ENCODE results near the gene ALKBH3. TPM values are rescaled to one million over a fixed set of nuclear protein-coding genes. Genes with fewer than 3 reads are reported as not detected.

The ALKBH3 gene
- total RNA-seq, 1 donor from 2014 or later = 22.0 TPM

DNA sequence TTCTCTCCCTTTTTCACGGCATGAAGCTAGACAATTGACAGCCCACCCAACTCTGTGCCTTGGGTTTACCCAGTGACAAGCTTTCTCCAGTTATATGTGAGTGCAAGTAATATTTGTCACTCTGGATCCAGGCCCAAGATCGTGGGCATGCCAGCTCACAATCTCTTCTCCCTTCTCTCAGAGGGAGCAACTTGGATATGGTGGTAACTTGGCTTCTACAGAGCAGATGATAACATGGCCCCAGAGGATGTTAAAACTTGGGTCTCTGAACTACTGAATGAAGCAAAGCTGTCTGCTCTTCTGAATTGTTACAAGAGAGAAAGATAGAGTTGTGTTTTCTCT lies 82.6 kb downstream of the ALKBH3 start:
- Mint-ChIP-seq H3K27ac (no peak overlapping the region), H3K4me1 (ENCODE audit: low read depth) (no peaks in the 10 kb centered on the region), H3K36me3 (ENCODE audit: insufficient read depth) (peaks cover 1% of the 10 kb centered on the region), H3K27me3 (peaks cover 15% of the 10 kb centered on the region), H3K4me3 (ENCODE audit: low read depth) (no peak overlapping the region), H3K9me3 (ENCODE audit: low read depth) (peaks cover 12% of the 10 kb centered on the region)
- no peak for DNase-seq (ENCODE audit: low spot score, unreplicated experiment)
- TF ChIP-seq, protein P1, sequence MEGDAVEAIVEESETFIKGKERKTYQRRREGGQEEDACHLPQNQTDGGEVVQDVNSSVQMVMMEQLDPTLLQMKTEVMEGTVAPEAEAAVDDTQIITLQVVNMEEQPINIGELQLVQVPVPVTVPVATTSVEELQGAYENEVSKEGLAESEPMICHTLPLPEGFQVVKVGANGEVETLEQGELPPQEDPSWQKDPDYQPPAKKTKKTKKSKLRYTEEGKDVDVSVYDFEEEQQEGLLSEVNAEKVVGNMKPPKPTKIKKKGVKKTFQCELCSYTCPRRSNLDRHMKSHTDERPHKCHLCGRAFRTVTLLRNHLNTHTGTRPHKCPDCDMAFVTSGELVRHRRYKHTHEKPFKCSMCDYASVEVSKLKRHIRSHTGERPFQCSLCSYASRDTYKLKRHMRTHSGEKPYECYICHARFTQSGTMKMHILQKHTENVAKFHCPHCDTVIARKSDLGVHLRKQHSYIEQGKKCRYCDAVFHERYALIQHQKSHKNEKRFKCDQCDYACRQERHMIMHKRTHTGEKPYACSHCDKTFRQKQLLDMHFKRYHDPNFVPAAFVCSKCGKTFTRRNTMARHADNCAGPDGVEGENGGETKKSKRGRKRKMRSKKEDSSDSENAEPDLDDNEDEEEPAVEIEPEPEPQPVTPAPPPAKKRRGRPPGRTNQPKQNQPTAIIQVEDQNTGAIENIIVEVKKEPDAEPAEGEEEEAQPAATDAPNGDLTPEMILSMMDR (IDR thresholded peaks at IDR 0.05; ENCODE audit: unreplicated experiment) = no peak

DNA sequence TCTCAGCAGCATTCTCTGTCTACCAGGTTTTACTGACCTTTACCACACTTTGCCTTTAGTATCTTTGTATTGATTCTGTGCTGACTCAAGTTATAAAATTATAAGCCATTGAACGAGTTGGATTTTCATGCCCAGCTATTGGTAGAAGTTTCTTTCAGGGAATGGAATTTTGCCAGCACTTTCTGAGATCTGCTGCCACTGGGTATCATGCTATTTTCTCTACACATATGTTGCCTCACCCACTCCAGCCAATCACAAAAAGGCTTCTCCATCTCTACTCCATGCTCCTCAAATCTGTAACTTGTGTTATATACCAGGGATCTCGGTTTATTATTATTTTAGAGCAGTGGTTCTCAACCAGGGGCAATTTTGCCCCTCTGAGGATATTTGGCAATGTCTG lies 87.0 kb downstream of the ALKBH3 start:
- TF ChIP-seq, protein P1 (IDR thresholded peaks at IDR 0.05; ENCODE audit: unreplicated experiment) = no peak
- Mint-ChIP-seq H3K4me1 (ENCODE audit: low read depth) (no peaks in the 10 kb centered on the region), H3K27me3 (peaks cover 3% of the 10 kb centered on the region), H3K36me3 (ENCODE audit: insufficient read depth) (peaks cover 1% of the 10 kb centered on the region), H3K9me3 (ENCODE audit: low read depth) (peaks cover 12% of the 10 kb centered on the region), H3K27ac (no peak overlapping the region), H3K4me3 (ENCODE audit: low read depth) (no peak overlapping the region)
- no peak for DNase-seq (ENCODE audit: low spot score, unreplicated experiment)

DNA sequence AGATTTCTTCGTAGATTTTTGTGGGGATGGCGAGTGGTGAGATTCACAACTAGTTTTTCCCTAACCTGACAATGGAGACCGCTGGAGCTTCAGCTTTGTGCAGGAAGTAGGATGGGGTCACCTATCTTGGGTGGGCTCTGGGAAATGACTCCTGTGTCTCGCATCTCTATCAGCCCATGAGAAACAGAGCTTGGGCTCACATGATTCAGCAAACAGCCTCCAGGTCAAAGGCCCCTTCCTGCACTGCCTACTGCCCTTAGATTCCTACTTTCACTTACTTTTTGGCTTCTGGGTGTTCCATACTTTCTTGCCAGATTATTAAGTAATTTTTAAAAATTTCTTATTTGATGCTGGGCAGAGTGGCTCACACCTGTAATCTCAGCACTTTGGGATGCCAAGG lies 88.1 kb downstream of the ALKBH3 start:
- Mint-ChIP-seq H3K4me1 (ENCODE audit: low read depth) (no peaks in the 10 kb centered on the region), H3K4me3 (ENCODE audit: low read depth) (no peak overlapping the region), H3K36me3 (ENCODE audit: insufficient read depth) (peaks cover 1% of the 10 kb centered on the region), H3K9me3 (ENCODE audit: low read depth) (peaks cover 12% of the 10 kb centered on the region), H3K27ac (no peak overlapping the region), H3K27me3 (peaks cover 3% of the 10 kb centered on the region)
- DNase-seq (ENCODE audit: low spot score, unreplicated experiment) = no peak
- TF ChIP-seq, protein P1 (IDR thresholded peaks at IDR 0.05; ENCODE audit: unreplicated experiment) = no peak

DNA sequence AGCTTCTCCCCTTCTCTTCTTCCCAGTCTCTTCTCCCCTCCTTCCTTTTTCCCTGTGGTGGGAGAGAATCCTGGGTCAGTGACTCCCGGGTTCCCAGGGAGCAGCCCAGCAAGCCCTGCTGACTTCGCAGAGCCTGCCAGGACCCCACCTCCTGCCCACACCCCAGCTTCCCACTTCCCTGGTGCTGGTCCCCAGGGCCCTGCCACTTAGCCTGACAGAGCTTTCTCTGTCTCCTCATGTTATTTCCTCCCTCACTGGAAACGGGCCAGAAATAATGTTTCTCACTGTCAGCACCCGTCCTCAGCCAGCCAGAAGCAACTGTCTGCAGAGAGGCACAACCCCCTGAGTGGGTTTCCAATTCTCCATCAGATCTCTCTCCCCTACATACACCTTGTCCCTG lies 88.9 kb downstream of the ALKBH3 start:
- Mint-ChIP-seq H3K4me1 (ENCODE audit: low read depth) (no peaks in the 10 kb centered on the region), H3K27ac (no peak overlapping the region), H3K9me3 (ENCODE audit: low read depth) (peaks cover 12% of the 10 kb centered on the region), H3K36me3 (ENCODE audit: insufficient read depth) (peaks cover 1% of the 10 kb centered on the region), H3K4me3 (ENCODE audit: low read depth) (no peak overlapping the region), H3K27me3 (peaks cover 3% of the 10 kb centered on the region)
- DNase-seq (ENCODE audit: low spot score, unreplicated experiment) = no peak
- TF ChIP-seq, protein P1 (IDR thresholded peaks at IDR 0.05; ENCODE audit: unreplicated experiment) = no peak

Other genes starting within 250 kb of the ALKBH3 start
- 84.9 and 91.8 TPM in 2 replicates for gene HSD17B12, start 200.1 kb upstream of the ALKBH3 start, total RNA-seq
- 0.38 and 0.47 TPM in 2 replicates for gene C11orf96, start 61.8 kb downstream of the ALKBH3 start, total RNA-seq
- gene ACCSL, start 167.2 kb downstream of the ALKBH3 start, total RNA-seq = not detected in 2 replicates
- gene ACCS, start 185.4 kb downstream of the ALKBH3 start, total RNA-seq = 30.5 and 33.5 TPM in 2 replicates
- gene EXT2, start 214.8 kb downstream of the ALKBH3 start, total RNA-seq = 73.9 and 76.3 TPM in 2 replicates